NCI-H69 (cell line): ENCODE data around the gene STBD1.
"Not testable (repeated sequence)": the region's sequence is repeated elsewhere in the genome, so short reads cannot be mapped to it uniquely, and the experiment has no call there.

Experiments used
- DNase-seq: peaks from one replicate; lab custom pipeline; 2025; lab: John Stamatoyannopoulos, UW

Gene STBD1

GRCh38 chr4:76325072-76325471 lies 18.5 kb downstream of the STBD1 start:
- DNase-seq: no peak

- DNase-seq: no peak
Measured at GRCh38 chr4:76326515-76326914, 20.0 kb downstream of the STBD1 start.

- no peak for DNase-seq
Measured at GRCh38 chr4:76334885-76335284, 28.4 kb downstream of the STBD1 start.

GRCh38 chr4:76339364-76339763 lies 32.8 kb downstream of the STBD1 start:
- peak; percentile 11 for DNase-seq

- no peak for DNase-seq
Measured at GRCh38 chr4:76341063-76341462, 34.5 kb downstream of the STBD1 start.

- no peak for DNase-seq
Measured at GRCh38 chr4:76342191-76342590, 35.7 kb downstream of the STBD1 start.

GRCh38 chr4:76342803-76343202 lies 36.3 kb downstream of the STBD1 start:
- no peak for DNase-seq

GRCh38 chr4:76354517-76355473 lies 48.3 kb downstream of the STBD1 start:
- no peak for DNase-seq

- DNase-seq: no peak
Measured at GRCh38 chr4:76357981-76358380, 51.4 kb downstream of the STBD1 start.

- not testable (repeated sequence) for DNase-seq
Measured at GRCh38 chr4:76359881-76360466, 53.4 kb downstream of the STBD1 start.
